ENCODE results near the gene PAK1. TPM values are rescaled to one million over a fixed set of nuclear protein-coding genes. Genes with fewer than 3 reads are reported as not detected.
"Not testable (repeated sequence)": the region's sequence is repeated elsewhere in the genome, so short reads cannot be mapped to it uniquely, and the experiment has no call there.

PAK1 gene
- polyA plus RNA-seq, 3 donors: 81.5 to 98.1 (median 96.6) TPM

DNA sequence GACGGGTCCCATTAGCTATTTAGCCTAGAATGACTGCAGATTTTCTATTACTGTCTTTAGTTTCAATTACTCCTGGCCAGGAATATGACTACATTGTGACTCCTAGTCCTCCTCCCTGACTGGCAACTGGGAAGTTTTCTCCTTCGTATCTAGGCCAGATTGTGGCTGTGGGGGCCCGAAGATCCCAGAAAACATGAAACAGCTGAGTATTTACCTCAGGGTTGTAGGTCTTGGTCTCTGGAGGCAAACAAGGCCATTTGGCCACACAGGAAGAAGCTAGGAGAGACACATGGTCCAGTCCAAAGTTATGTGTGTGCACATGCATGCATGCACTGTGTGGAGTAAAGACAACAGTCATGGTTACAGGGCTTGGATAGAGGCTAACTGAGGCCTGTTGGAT is 162.2 kb downstream of the PAK1 start:
- DNase-seq: no peak

DNA sequence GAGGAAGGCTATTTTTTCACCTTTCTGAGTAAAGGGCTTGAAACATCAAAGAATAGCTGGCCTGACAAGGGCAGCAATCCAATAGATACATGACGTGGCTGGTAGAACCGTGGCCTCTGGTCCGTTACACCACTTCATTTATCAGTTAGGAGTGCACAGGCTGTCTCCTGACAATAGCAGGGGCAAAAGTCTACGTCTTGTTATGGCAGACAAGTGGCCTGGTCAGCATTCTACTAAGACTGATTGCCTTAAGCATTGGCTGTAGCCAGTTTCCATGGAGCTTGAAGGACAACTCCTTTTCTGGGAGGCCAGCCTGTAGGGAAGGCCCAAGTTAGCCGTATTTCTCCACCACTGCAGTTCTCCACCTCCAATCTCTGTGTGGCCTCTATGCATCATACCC is 163.2 kb downstream of the PAK1 start:
- DNase-seq: no peak

DNA sequence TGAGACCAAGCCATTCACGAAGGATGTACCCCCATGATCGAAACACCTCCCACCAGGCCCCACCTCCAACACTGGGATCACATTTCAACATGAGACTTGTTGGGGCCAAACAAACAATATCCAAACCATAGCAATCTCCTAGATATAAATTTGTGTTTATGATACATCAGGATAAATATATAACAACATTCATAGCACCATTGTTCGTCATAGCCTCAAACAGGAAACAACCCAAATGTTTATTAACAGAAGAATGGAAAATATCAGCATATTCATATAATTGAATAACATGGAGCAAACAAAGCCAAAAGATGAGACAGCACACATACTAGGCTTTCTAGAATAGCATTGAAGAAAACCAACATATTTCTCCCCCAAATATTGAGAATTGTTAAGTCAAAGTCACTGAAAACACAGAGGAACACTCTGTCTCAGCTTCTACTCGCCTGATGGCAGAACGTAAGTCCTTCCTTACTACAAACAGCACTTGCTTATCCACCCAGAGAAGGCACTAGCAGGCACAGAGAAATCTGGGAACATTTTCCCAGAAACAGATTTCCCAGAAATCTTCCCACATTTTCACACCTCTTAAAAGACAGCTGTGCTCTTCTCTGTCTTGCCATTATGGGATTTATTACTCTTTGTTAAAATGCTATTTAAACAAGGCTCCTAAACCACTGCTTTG is 164.4 kb downstream of the PAK1 start:
- no peak for DNase-seq

DNA sequence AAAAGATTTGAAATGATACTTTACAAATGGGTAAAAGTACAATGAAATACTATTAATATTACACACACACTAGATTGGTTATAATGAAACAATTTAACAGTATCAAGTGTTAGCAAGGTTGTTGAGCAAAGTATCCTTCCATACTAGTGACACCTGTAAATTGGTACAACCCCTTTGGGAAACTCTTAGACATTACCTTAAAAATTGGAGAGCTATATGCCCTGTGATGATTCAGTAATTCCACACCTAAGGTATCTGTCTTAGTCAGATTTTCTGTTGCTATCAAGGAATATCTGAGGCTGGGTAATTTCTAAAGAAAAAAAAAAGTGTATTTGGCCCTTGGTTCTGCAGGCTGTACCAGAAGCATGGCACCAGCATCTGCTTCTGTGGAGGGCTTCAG is 165.1 kb downstream of the PAK1 start:
- DNase-seq: no peak

DNA sequence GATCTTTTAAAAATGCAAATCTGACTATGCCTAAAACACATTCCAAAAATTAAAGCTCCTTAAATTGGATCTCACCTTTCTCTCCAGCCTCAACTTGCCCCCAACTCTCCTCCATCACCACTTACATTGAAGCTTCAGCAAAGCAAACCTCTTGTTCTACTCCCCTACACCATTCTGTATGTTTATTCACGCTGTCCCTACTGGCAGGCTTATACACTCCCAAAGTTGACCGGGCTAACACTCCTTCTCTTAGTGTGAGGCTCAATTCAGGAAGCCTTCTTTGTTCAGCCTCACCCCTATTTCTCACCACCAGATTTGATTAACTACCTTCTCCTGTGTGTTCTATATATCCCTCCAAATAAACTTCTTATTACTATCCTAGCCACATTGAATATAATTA is 170.6 kb downstream of the PAK1 start:
- DNase-seq: no peak

DNA sequence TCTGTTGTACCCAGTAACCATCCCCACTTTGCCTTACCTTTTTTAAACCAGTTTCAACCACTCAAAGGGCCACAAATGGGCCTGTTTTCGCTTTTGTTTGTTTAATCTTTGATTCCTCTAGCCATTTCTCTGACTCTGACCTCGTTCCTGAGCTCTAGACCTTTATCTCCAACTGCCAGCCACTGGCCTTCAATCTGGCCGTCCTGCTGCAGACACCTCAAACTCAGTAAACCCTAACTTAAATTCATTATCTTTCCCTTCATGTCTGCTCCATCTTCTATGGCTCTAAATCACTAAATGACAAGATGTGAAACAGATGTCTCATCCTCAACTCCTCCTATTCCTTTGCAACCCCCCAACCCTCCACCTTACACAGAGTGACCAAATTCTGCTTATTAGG is 171.1 kb downstream of the PAK1 start:
- no peak for DNase-seq

DNA sequence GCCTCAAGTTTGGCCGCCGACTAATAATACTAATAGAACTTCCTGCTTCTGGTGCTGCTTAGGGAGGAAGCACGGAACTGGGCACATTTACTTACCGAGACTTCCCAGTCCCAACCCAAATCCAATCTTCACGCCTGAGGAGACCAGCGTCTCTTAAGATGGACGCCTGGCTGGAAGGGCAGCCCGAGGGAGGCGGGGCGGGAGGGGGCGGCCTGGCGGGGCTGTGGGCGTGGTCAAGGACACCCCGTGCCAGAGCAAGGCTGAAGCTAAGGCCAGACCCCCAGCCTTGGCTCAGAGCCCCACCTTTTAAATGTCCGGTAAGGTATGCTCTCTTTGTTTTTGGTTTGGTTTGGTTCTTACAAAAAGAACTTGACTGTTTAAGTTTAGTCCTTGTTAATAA is 172.4 kb downstream of the PAK1 start, which contains the start of gene GDPD4:
Gene GDPD4 (minus strand): TSS at position 177 of the 400 bp plus-strand sequence. CDS start 16,549 bp downstream, outside the sequence.
- DNase-seq: no peak

DNA sequence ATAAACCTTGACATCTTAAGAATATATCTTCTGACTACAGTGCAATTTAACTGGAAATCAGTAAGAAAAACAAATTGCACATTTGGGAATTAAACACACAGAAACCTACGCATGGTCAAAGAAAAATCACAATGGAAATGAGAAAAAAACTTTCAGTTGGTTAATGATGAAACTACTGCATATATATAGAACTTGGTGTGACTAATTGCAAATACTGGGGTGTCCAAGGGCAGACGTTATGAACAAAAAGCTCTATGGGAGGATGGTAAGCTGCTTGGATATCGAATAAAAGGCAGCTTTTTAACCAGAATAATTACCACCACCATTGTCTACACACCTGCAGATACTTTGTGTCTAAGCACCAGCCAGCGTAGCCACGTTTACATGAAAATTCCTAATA is 173.2 kb downstream of the PAK1 start:
- DNase-seq: no peak

DNA sequence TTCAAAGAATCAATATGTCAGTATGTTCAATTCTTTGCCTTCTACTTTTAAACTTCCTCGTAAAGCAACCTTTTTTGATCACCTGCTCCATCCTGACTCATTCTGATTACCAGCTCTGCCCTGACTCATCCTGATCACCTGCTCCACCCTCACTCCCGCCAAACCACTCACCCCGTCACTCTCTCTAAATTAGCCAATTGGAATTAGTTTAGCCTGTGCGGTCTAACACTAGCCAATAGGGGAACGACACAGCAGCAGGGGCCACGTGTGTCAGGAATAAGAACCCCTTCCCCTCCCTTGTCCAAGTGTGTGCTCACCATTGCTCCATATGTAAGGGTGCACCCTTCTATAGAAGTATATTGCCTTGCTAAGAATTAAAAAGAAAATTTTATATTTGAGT is 173.9 kb downstream of the PAK1 start:
- not testable (repeated sequence) for DNase-seq

DNA sequence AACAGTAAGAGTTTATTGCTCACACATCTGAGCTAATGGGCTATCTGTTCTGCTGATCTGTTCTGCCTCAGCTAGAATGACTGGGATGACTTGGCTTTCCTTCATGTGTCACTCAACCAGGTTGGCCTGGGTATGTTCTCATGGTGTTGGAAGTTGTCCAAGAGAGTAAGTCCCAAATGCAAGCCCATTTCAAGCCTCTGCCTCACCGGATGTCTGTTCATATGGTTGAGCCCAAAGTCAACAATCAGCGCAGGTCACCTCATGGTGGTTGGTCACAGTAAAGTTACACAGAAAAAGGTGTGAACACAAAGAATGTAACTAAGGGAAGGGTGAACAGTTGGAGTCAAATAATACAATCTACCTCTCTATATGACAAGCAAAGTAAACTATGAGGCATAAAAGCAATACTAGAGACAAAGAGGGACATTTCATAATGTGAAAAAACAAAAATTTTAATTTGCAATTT is 174.3 kb downstream of the PAK1 start:
- DNase-seq: no peak

DNA sequence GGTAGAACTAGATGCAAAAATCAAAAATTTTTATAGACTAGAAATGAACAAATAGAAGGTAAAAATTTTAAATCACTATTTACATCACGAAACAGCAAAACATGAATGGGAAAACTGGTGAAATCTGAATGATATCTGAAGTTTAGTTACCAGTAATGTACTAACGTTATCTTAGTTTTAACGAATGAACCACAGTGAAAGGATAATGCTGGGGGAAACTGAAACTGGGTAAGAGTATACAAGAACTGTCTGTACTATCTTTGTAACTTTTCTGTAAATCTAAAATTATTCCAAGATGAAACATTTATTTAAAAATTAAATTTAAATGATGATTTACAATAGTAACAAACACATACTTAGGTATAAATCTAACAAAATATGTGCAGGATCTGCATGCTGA is 179.9 kb downstream of the PAK1 start:
- no peak for DNase-seq

DNA sequence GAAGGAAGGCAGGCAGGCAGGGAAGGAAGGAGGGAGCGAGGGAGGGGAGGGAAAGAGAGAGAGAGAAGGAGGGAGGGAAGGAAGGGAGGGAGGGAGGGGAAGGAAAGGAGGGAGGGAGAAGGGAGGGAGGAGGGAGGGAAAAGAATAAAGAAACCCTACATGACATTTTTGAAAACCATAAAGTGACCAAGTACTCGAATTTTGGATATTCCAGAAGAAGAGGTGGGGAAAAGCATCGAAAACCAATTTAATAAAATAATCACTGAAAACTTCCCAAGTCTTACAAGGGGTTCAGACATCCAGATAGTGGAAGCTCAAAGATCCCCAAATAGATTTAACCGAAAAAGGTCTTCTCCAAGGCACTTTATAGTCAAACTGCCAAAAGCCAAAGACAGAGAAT is 184.2 kb downstream of the PAK1 start:
- DNase-seq: no peak

DNA sequence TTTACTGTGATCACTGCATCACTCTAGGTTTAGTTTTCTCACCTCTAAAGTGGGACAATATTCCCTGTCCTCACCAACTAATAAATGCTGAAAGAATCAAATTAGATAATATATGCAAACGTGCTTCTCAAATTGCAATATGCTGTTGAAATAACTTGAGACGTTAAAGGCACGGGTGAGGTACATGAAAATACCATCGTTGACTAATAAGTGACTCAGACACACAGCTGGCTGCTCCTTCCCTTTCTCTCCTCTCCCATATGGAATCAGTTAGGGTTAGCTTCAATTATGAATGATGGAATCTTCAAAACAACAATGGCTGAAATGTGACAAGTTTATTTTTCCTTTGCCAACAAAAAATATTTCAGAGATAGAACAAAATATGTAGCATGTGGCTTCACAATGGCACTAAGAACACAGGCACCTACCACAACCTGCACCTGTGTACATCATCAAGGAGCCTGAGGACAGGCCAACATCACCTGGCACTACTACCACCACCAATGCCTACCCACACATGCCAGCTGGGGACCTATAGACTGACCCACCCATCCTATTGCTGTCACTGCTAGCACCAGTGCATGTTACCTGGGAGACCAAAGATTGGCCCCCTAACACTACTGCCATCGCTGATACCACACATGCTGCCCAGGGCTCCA is 186.2 kb downstream of the PAK1 start:
- DNase-seq: no peak

DNA sequence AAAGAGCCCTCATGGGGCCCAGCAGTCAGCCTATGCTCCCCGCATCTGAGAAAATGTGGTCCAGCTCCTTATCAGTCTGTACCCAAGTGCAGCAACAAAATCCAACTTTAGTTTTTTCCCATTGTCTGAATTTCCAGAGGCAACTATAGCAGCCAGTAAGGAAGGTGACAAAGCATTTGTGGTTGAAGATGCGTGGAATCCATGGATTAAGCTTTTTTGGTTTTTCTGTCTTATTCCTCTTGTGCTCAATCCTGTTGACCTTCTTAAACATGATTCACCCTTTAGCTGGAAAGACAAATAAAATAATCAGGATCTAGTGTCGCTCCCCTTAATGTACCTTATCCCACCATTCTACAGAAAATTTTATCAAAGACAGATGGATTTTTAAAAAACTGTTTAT is 186.8 kb downstream of the PAK1 start:
- no peak for DNase-seq

DNA sequence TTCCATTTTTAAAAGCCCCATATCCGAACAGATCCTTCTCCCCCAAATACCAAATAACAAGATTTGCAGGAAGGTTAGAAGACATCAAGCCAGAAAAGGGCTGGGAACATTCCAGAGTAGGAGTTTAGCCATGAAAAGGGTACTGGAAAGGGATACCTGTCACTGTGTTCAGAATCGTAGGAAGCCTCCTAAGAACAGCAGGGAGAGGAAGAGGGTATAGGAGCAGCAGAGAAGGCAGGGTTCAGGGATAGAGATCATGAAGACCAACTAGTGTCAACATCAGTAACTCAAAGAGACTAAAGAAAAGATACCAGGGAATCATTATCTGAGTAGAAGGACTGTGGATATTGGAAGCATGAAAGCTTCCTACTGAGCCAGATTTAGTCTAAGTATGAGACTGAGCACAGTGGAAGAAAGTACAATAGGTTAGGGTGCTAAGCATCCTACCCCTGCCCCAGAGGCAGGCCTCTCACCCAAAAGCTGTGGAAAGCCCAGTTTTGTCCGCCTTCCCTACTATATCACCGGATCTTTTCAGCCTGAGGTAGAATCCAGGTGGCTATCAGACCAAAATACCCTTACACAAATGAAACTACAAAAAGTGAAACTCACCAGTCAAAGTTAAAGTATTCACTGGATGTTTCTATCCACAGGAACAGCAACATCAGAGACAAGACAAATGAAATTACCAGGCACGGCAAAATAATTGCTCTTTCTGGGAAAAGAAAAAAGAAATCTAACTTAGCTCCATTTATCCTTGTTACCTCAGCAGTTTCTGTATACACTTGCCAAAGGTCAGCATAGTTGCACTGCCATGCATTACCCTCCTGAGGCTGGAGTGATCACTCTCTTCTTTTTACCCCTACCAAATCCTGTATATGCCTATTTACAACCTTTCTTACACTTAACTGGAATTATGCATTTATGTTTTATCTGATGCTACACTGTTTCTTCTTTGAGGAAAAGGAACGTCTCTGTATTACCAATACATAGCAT is 189.1 kb downstream of the PAK1 start:
- DNase-seq: no peak

DNA sequence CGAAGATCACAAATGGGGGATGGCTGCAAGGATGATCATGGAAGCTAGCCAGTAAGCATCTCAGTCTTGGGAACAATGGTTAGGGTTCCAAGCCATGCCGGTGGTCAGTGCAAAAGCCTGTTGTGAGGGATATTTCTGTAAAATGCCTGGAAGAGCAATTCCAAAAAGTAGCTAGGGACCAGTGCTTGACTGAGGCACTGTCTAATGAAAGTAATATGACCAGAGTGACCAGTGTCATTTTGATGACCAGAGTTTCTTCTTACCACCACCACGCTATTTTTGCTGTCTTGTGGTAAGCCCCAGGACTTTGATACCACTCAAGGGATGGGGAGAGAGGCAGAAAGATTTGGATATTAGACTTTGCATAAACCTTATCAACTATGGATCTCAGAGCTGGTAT is 190.8 kb downstream of the PAK1 start:
- DNase-seq: no peak

DNA sequence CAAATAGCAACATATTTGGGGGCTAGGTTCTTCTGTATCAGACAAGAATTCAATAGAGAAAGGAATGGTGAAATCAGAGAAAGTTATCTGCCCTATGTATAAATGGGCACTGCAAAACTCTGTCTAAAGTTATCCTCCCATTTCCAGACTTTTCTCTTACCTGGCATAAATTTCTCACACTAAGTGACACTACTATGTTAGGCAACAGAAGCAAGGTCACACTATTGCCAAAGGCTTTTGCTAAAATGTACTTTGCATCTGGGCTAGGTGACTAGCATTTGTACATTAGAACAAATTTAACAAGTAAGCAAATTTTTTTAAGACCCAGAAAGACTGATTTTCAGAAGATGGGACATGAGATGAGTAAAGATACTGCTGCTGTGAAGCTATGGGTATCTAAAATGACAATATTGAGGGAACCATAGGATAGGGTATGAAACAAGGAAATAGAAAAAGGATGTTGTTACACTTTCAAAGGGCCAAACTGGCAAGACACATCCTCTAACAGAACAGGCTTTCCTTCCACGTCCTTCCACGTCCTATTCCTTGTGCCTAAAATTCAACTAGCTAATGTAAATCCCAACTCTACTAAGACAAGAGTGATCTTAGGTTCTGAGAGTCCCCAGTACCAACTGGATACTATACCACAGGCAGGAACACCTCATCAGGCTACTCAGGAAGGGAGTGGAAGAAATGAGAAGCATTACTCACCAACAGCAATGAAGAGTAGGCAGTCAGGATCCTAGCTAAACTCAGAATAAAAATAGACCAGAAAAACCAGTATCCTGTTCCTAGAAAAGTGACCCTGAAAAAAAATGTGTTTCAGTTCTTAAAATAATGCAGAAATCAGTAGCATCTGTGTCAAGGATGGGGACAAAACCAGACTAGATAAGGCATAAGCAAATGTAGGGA is 195.0 kb downstream of the PAK1 start:
- no peak for DNase-seq

DNA sequence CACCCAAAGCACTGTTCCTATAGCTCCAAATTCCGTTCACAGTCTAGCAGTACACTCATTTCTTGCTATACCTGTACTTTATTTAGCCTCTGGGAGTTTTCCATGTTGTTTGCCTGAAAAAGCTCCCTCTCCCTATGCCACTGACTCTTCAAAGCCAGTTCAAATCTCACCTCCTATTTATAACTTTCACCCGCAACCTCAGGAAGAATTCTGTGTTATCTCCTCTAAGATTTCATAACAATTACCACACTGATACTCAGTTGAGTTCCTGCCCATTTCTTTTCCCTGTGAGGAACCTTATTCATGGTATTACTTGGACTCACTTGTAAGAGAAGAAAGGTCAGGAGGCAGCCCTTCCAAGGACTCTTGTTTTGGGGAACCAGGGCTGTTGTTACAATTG is 197.6 kb downstream of the PAK1 start:
- DNase-seq: no peak
